C1 segment of cervical spinal cord (tissue), 14 donors: Measurements from ENCODE around the gene ZAP70.
A peak's percentile ranks its signal among the peaks of the same experiment; 100 is the strongest.

Source experiments
- DNase-seq, 14 donors: peaks; one replicate each; lab custom pipeline; 2025; lab: John Stamatoyannopoulos, UW

ZAP70 gene

DNA sequence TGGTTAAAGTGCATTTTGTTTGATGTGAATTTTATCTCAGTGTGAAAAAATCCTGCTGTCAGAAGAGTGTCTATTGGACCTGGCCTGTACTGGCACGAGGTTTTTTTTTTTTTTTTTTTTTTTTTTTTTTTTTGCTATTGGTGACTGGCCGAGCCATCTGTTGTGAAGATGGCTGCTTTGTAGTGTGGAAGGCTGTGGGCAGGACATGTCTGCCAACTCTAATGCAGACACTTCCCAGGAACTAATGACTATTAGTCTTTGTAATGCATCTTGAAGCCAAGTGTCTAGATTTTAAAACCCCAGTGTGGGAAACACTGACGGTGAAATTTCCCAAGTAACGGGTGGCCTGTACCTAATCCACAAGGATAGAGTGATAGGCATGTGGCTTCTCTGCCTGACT lies 34.3 kb downstream of the ZAP70 start:
- DNase-seq = peak in 1 of 14 donors; percentile 89

DNA sequence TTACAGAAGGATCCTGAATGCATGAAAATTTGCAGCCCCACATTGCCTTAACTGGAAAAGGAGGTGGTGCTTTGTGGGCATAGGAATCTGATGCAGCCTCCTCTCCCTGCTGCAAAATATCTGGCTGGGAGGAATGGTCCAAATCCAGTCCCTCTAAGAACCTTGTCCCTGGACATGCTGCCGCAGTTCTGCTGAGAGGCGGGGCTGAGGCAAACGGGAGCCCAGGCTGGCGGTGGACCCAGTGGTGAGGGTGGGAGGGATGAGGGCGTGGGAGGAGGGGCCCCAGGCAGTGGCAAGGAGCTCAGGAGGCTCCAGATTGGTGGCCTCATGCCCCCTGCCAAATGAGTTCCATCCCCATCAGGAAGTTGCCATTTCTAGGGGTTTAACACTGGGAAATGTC lies 36.2 kb downstream of the ZAP70 start:
- no peak for DNase-seq

DNA sequence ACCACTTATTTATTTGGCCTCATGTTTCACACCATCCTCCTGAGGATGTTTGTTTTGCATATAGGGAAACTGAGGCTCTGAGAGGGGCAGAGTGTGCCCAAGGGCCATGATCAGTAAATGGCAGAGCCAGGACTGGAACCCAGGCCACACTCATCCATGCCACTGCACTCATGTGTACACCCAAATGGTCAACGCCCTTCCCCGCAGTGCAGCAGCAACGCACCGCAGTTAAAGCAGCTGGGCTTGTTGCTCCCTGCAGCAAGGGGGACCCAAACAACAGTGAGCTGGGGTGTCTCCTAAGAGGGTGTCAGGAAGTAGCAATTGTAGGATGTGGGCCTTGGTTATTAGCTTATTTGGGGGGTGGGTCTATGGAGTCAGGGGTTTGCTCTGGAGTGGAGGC lies 36.6 kb downstream of the ZAP70 start:
- DNase-seq = no peak

DNA sequence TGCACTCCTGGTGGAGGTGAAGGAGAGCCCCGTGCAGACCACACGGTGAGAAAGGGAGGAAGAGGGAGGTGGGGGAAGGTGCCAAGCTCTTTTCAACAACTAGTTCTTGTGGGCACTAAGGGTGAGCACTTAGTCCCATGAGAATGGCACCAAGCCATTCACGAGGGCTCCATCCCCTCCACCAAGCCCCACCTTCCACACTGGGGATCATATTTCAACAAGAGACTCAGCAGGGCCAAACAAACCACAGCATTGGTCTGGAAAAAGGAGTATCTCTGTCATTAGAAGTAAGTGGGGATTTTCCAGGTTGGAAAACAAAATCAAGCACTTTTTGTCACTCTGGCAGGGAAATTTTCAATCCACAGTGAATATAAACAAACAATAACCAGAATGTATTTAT lies 38.4 kb downstream of the ZAP70 start:
- no peak for DNase-seq

DNA sequence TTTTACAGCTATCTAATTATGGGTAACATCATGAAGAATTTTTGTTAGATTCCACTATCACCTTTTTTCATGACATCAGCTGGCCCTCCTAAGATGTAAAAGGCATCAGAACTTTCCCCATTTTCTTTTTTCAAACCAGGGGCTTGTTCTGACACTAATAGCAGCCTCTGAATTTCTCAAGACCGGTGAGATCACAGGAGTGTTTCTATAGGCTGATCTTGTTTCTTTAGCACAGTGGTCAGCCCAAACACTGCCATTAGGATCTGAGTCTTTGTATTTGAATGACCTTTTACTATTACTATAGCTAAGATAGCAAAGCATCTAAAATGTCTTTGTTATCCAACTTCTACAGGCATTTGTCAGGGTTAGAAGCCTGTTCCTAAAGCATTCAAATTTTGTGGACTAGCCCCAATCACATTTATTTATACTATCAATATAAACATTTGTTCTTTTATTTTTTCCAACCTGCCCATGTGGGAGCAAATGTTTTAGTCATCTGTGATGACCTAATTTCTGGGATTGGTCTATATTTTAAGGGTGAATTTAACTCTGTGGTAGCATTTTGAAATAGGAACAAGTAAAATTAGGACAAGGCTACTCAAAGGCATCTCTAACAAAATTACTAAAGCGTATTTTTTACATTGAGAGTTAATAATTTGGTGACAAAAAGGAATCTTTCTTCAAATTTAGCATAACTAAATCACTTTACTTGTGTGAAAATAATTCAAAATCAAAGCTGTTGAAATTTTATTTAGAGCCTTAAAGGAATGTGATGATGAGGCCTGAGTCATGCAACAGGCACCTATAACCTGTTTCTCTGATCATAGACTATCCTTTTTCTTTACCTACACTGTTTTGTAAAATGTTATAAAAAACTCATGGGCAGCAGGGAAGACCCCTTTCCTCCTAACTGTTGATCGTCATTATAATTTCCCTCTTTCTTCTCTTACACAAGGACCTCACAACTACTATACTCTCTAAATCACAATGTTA lies 39.3 kb downstream of the ZAP70 start:
- no peak for DNase-seq

DNA sequence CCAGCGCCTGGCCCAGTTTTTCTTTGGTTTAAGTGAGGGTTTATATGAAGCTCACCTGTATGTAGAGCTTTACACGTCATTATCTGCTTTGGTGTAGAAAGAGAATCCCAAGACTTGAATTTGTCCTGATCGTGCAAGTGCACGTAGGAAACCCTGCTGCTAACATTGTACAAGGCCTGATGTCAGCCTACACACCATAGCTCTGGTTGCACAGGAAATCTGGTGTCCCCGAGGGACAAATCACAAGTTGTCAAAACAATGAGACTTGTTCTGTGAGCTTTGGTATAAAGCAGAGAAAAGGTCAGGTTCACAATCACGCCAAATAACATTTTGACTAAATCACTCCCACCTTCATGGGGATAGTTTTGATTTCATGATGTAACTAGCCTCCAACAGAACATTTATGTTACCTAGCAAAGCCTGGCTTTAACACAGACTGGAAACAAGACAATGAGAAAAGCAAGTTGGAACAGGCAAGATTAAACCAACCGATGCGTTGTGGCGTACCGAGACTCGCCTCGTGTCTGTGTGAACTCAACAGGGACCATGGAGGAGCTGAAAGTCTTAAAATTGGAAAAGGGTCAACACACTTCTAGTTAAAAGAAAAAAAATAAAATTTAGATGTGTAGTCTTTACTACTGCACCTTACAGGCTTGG lies 41.4 kb downstream of the ZAP70 start:
- DNase-seq = no peak

DNA sequence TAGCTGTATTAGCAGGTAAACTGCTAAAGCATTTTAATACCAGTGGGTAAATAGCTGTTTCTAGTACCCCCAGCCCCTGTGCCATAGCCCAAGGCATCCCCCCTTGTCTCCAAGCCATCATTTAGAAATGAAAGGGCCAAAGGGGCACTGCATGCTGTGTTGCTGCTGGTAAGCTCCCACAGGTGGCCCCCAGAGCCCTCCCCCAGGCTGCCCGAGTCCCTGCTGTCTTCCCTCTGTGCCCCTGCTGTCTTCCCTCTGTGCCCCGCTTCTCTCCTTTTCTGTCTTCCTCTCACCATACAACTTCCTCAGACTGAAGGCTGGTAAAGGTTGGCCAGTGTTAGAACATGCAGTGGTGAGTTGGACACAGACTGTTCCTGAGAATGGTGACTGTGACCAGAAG lies 42.1 kb downstream of the ZAP70 start:
- no peak for DNase-seq

DNA sequence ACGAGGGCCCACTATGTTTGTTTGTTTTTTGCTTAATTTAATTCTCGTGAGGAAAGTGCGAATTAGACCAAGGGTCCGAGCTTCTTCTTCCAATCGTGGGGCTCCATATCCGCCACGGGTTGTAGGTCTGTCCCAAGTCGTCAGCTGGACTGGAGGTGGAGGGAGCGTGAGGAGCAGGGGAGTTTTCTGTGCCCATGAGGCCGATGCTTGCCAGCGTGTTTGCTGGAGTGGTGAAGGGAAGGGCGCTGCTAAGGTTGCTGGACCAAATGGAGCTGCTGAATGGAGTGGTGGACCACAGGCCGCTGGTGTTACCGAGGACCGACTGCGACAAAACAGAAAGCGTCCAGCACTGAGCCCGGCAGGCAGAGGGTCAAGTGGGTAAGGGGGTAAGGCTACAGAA lies 43.7 kb downstream of the ZAP70 start:
- DNase-seq = no peak

DNA sequence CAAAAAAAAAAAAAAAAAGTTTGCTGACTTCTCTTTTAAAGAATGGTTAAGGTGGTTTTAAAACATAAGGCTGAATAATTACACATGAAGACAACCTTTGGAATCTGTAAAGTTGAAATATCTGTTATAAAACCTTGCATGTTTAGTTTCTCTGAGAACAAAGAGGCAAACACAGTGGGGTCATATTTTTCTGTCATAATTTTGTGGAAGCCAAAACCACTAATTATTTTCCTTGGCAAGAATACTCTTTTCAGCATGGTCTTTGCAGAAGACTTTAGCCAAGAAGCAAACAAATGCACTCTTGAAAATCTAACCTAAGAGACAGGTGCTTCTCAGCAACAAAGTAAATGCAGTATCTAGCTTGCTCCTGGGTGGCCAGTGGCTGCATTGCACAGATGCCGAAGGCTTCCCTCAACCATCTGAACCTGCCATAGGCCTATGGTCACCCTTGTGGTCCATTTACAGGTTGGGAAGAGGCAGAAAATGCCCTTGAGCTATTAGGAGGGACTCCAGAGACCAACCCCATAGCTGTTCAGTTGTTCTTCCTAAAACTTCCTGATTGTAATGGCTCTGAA lies 44.8 kb downstream of the ZAP70 start:
- DNase-seq = no peak

DNA sequence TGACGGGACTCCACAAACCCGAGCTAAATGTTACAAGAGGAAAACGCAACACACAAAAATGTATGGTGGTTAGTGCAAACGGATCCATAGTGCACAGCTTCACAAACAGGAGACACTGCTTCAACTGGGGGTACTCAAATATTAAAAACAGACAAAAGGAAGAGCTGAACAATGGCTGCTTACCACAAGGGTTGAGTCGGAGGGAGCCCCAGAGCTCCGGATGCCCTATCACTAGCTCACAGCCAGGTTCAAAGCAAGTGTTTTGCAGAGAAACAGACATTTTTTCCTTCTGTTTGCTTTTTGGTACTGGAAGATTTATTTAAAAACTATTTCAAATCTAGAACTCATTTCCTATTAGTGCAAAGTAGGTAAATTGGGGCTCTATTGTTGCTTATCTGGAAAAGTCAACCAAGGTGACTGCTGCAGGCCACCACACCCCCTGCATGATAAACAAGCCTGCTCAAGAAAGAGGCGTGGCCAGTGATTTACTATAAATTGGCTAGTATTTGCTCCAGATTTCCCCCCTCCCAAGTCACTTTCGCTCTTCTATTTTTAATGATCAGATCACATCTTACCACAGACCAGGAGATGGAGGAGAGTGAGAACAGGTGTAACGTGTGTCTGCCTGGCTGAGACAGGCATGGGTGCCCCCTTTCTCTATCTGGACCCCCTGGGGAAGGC lies 46.5 kb downstream of the ZAP70 start:
- DNase-seq = no peak

DNA sequence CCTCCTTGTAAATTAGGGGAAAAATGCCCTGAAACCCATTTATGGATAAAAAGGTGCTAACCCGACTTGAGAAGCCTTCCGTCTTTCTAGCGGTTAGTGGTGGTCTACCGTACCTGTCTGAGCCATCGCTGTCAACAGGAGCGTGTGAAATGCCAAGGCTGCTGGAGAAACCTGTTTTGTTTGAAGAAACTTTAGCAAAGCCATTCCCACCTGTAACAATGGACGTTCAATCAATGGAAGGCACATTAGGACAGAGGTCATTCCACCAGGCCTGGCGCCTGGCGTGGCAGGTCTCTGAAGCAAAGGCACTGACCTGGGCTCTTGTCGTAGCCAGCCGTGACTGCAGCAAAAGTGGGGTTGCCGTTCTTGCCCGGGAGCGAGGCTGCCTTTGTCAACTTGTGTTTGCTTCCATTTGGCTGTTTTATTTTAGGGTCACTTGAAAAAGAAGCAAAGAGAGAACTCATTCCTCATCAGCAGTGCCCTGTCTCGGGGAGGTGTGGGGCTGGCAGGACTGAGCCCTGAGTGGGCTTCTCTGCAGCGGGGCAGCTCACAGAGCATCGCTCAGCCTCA lies 47.2 kb downstream of the ZAP70 start:
- DNase-seq = no peak

DNA sequence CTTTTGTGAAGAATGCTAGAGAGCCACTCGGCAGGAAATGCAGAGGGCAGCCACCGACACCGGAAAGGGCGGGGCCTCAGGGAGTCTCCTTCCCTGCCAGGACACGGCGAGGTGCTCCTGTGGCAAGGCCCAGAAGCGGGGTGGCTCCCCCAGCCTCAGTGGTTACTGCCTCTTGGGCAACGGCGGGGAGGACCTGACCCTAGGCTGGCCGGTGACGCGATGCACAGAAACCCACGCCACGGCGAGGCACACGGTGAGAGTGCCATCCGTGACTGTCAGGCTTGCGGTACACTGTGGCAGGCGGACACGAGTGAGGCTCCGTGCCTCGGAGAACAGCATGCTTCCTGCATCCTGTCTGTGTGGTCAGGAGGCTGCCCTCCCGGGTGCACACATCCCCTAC lies 47.8 kb downstream of the ZAP70 start:
- no peak for DNase-seq

DNA sequence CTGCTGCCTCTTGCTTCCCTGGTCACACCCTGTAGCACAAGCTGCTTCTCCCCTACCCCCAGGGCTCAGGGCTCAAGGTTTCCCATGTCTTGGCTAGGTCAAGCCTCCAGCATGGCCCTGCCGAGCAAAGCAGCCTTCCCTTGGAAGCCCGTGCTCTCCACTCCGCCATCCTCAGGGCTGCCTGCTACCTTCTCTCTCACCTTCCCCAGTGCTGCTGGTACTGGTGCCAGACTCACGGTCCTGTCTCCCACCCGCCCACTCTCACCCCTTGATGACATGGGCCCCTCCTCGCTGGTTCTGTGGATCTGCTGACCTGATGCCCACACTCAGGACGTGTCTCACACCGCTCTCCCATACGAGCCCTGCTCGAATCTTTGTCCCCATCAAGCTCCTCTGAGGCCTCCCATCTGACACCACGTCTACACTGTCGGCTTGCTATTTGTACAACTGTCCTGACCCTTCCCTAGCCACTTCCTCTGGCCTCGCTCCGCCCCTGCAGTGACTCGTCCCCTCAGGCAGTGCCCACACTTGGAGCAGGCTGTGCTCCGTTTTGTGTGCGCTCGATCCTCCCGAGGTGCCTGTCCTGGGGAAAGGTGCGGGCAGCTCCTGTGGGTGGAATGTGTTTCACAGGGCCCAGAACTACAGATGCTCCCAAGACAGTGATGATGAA lies 49.9 kb downstream of the ZAP70 start:
- no peak for DNase-seq

DNA sequence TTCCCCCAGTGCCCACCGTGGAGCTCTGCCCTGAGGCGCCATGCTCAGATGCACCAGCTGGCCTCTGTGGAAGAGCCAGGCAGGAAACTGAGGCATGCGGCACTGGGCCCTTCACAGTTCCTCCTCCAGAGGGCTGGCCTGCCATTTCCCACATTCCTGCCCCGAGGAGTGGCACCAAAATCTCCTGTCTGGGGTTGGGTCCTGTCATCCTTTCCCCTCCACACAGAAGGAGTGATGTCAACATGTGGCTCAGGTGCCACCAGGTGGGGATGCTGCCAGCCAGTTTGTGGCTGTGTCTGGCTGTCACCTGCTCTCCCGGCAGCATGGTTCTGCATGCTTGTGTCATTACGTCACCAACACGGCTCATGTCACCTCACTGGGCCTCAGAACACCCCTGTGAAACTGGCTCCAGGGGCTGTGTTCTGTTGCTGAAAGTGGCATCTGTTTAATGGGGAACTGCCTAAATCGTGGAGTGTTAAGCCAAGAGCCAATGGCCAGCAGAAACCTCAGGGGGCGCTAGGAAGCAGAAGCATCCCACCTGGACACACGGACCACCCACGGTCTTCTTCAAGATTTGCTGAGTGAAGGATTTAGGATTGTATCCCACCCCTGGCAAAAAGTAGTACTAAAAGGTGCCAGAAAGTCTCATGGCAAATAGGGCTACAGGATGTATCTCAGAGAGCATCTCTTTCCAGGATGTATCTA lies 51.3 kb downstream of the ZAP70 start:
- DNase-seq = no peak

DNA sequence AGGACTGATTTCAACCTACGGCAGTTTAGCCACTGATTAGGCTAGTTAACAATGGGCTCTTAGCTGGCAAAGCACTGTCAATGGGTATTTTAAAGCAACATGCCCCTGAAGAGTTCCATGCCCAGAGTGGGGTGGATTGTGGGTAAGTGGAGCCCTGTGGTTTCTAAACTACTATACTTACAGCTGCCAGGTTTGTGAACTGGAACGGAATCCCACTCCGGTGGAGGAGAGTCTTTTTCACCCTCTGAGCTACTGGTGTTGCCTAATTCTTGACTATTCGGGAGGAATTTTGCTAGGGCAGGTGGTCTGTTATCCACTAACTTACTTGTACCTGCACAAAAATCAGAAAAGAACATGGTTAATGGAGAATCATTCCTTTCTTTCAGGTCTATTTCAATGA lies 52.6 kb downstream of the ZAP70 start:
- DNase-seq = no peak

DNA sequence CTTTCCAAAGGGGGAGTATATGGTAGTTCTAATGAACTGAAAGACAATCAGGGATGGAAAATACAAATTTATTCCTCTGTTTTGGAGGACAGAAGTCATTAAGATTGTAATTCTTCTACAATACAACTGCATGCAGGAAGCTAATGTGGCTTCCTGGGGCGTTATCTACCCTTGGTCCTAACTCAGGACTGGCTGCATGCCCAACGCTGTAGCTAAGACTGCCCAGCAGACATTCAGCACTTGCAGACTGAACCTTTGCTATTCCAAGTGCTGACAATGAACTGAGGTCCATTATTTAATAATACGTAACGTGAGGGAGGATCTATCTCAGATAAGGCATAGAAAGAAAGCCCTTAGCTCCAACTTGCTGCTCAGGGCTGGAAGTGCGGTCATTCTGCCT lies 53.2 kb downstream of the ZAP70 start:
- DNase-seq = no peak

DNA sequence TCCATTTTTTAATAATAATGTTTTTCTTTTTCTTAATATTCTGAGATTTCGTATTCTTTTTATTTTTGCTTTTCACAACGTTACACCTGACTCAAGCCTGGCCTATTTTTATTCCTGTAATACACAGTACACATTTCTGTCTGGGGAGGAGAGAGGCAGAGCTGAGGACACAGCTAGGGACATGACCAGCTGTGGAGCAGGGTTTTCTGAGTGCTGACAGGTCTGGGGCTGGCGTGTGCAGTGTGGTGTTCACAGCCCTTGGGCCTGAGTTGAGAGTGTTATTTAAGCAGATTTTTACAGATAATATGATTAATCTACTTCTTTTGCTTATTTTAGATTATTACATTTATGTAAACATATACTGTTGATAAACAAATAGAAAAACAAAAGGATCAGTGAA lies 55.9 kb downstream of the ZAP70 start:
- no peak for DNase-seq

DNA sequence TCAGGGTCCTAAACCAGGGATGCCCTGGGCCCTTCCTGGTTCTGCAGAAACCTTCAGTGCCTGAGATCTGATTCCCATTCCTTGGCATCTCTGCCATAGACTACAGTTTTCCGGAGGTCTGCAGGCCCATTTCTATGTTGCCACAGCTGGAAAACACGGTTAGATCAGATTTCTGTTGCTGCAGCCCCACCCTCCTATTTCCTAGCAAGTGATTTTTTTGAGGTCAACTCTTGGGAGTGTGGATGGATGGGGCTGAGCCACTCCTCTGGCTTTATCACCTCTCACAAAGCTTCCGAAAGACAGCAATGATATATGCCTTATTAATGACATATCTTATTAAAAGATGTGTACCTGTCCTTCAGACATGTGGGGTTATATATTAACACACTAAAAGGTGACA lies 56.3 kb downstream of the ZAP70 start:
- DNase-seq = no peak

DNA sequence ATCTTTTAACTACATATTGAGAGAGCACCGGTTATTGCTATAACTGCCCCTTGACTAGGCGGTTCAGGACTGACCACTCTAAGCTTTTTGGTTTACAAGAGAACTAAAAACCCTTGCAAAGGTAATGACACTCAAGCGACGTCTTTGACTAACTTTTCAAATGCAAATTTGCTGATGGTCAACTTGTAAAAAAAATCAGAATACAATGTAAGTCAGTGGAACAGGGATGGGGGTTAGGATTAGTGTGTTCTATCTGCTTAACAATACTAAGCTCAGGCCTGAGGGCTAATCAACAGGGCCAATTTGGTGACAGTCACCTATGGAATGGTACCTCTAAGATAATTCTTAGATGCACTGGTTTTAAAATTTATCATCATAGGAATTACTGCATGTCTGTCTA lies 57.1 kb downstream of the ZAP70 start:
- no peak for DNase-seq

DNA sequence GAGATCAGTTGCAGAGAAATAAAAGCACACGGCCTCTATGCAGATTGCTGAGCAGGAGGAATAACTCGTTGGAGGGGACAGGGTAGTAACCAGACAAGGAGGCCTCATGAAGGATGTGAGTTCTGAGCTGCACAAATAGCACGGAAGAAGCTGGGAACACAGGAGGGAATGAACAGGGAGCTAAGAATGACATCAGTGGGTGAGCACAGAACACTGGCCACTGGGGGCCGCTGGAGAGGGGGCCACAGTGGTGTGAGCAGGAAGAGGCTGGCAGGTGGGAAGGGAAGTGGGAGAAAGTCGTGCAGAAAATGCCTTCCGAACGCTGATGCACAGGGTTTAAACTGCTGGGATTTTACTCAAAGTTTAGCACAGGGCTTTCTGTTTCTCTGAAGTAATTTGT lies 61.0 kb downstream of the ZAP70 start:
- no peak for DNase-seq

DNA sequence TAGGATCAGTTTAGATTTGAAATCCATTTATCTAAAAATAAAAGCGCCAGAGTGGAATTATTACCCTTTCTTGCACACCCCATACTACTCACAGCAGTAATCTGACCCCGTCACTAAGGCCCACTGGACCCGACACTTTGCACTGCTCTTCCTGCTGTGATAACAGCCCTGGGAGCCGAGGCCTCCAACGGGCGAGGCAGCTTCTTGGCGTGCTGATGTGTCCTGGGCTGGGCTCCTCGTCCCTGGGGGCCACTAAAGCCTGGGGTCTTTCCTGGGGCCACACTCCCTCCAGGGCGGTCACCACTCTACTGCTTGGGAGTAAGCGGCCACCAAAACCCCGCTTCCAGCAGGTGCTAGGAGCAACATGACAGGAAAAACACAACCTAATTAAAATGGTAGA lies 61.7 kb downstream of the ZAP70 start:
- no peak for DNase-seq
